ENCODE measurements around the gene GBP2. TPM values are rescaled to one million over a fixed set of nuclear protein-coding genes. Genes with fewer than 3 reads are reported as not detected.
A peak's percentile ranks its signal among the peaks of the same experiment; 100 is the strongest.

Gene GBP2
- total RNA-seq, 1 donor from 2014 or later: 59.4 TPM

DNA sequence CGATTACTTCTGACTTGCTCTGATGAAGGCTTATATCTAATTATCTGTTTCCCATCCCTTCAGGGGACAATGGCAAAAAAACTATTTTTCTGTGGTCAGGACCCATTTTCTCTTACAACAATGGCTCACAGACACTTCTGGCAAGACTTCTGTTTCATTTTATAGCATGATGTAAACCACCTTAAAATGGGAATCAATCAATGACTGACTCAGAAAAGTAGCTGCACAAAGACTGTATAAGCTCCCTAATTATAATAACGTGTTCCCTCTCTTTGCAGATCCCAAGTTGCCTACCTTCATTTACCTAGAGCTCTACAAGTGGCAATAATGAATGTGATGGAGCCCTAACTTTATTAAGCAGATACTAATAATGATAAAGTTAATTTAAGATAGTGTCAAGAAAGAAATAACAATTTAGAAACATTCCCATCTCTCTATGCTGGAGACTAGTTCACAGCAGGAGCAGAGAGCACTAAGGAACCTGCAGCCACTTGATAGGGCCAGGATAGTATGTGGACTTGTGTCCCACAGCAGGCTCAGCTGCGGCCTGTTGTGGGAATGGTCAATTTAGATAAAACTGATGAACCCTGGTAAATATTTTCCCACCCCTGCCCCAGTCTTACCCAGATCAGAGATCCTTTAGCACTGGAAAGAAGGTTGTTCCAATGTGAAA lies 538 bp downstream of the GBP2 start:
- Histone ChIP-seq H3K27ac (peak overlapping the region; percentile 92), H3K27me3 (no peaks in the 10 kb centered on the region), H3K36me3 (peaks cover 0 to 11% of the 10 kb centered on the region in 2 donors), H3K4me1 (peaks cover 58% of the 10 kb centered on the region), H3K4me3 (peak overlapping the region; percentile 61 to 64), H3K9me3 (no peaks in the 10 kb centered on the region)
- no peak for DNase-seq (ENCODE audit: extremely low spot score in 2 of 2)
- intact Hi-C loops (cut with DNase I): no loop called here
- TF ChIP-seq POLR2A (IDR thresholded peaks at IDR 0.05) (no peak), POLR2AphosphoS5 (IDR thresholded peaks at IDR 0.05; ENCODE audit: insufficient read depth in 1 of 2, low read depth in 1 of 2) (no peak)
- TF ChIP-seq, protein P1, sequence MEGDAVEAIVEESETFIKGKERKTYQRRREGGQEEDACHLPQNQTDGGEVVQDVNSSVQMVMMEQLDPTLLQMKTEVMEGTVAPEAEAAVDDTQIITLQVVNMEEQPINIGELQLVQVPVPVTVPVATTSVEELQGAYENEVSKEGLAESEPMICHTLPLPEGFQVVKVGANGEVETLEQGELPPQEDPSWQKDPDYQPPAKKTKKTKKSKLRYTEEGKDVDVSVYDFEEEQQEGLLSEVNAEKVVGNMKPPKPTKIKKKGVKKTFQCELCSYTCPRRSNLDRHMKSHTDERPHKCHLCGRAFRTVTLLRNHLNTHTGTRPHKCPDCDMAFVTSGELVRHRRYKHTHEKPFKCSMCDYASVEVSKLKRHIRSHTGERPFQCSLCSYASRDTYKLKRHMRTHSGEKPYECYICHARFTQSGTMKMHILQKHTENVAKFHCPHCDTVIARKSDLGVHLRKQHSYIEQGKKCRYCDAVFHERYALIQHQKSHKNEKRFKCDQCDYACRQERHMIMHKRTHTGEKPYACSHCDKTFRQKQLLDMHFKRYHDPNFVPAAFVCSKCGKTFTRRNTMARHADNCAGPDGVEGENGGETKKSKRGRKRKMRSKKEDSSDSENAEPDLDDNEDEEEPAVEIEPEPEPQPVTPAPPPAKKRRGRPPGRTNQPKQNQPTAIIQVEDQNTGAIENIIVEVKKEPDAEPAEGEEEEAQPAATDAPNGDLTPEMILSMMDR (IDR thresholded peaks at IDR 0.05): no peak

DNA sequence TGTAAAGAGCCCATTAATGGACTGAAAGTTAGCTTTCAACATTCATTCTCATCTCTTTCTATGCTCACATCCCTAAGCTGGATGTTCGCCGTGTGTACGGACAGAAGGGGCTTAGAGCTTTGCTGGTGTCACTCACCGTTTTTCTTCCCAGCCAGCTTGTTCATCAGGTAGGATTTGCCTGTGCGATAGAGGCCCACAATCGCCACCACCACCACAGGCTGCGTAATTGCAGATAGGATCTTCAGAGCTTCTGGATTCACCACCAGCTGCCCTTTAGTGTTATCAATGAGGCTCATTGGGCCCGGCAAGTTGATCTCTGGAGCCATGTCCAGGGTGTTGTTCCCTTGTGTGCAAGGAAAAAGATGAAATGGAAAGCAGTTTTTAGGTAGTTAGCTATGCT lies 4.3 kb downstream of the GBP2 start:
- intact Hi-C loops (cut with DNase I): no loop called here
- H3K4me3 ChIP-seq: no peak overlapping the region
- peaks cover 4 to 48% of the 10 kb centered on the region in 2 donors for H3K36me3 ChIP-seq
- H3K27ac ChIP-seq: no peak overlapping the region
- no peaks in the 10 kb centered on the region for H3K9me3 ChIP-seq
- no peak for DNase-seq (ENCODE audit: extremely low spot score in 2 of 2)
- H3K27me3 ChIP-seq: no peaks in the 10 kb centered on the region
- peaks cover 35% of the 10 kb centered on the region for H3K4me1 ChIP-seq
- TF ChIP-seq, protein P1 (IDR thresholded peaks at IDR 0.05): no peak
- TF ChIP-seq POLR2AphosphoS5 (IDR thresholded peaks at IDR 0.05; ENCODE audit: insufficient read depth in 1 of 2, low read depth in 1 of 2): no peak
- no peak for TF ChIP-seq POLR2A (IDR thresholded peaks at IDR 0.05)

DNA sequence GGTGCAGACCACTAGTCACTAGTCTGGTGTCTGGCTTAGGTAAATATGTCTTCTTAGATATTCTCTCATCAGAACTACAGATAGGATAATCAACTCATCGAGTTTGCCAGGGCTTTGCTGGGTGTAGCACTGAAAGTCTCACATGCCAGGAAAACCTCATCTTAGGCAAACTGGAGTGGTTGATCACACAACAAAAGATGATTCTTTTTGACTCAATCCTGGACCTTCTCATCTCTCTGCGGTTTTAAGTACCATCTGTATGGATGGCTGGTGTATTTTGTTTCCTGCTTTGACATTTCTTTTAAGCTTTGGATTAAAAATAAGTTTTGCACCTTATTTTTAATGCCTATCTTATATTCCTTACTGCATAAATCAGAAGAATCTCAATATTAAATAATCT lies 11.3 kb downstream of the GBP2 start:
- TF ChIP-seq POLR2AphosphoS5 (IDR thresholded peaks at IDR 0.05; ENCODE audit: insufficient read depth in 1 of 2, low read depth in 1 of 2) (no peak), POLR2A (IDR thresholded peaks at IDR 0.05) (no peak)
- TF ChIP-seq, protein P1 (IDR thresholded peaks at IDR 0.05): no peak
- peaks cover 0 to 93% of the 10 kb centered on the region in 2 donors for H3K36me3 ChIP-seq
- H3K27ac ChIP-seq: no peak overlapping the region
- H3K27me3 ChIP-seq: no peaks in the 10 kb centered on the region
- intact Hi-C loops (cut with DNase I): no loop called here
- H3K9me3 ChIP-seq: no peaks in the 10 kb centered on the region
- no peak for DNase-seq (ENCODE audit: extremely low spot score in 2 of 2)
- no peaks in the 10 kb centered on the region for H3K4me1 ChIP-seq
- H3K4me3 ChIP-seq: no peak overlapping the region

DNA sequence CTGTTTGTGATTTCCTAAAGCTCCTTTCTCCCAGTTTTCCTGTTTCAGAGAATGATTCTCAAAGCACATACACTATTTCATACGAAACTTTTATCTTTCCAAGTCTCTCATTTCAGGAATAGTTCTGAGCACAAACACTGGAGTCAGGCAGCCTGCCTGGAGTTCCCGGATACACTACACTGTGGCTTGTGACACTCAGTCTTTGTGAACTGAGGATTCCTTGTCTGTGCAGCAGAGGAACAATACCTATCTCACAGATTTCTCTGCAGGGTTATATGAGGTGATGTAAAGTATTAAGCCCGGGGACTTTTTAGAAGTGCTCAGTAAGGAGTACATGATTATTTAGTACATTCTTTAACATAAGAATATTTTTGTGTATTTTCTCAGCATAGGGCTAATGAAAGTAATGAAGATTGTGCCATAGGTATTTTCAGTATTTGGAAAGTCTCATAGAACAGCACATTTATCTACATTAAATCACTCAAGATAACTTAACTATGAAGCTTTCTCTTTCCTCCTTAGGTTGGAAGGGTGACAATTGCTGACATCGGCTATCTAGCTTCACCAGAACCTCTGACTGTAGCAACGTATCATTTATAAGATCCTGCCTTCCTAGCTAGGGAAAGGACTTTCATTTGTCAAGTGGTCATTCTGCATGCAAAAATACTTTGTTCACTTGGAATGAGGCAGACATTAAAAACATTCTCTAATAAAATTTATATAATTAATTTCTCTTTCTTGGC lies 12.9 kb downstream of the GBP2 start:
- Histone ChIP-seq H3K27me3 (no peaks in the 10 kb centered on the region), H3K36me3 (peaks cover 0 to 93% of the 10 kb centered on the region in 2 donors), H3K4me3 (no peak overlapping the region), H3K27ac (no peak overlapping the region), H3K4me1 (no peaks in the 10 kb centered on the region), H3K9me3 (no peaks in the 10 kb centered on the region)
- intact Hi-C loops (cut with DNase I): no loop called here
- no peak for TF ChIP-seq POLR2A (IDR thresholded peaks at IDR 0.05)
- TF ChIP-seq, protein P1 (IDR thresholded peaks at IDR 0.05): no peak
- DNase-seq (ENCODE audit: extremely low spot score in 2 of 2): no peak

DNA sequence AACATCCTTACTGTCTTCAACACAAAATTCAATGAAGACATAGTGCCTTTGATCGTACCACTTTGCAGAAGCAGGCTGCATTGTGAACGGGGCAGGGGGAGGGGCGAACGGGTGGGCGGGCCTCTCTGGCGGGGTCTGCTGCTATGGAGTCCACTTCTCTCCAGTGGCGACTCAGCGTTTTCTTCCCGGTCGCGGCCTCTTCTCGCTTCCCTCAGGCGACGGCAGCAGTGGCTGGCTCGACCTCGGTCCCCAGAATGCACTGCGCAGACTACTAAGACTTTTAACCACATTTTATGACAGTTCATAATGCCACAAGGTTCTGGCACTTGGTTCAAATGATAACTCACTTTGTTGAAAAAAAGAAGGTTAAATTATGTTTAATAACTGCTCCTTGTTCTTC lies 21.2 kb downstream of the GBP2 start:
- TF ChIP-seq, protein P1 (IDR thresholded peaks at IDR 0.05): no peak
- TF ChIP-seq POLR2AphosphoS5 (IDR thresholded peaks at IDR 0.05; ENCODE audit: insufficient read depth in 1 of 2, low read depth in 1 of 2): no peak
- TF ChIP-seq POLR2A (IDR thresholded peaks at IDR 0.05): no peak
- intact Hi-C loops (cut with DNase I): no loop called here
- DNase-seq (ENCODE audit: extremely low spot score in 2 of 2): no peak
- Histone ChIP-seq H3K36me3 (peaks cover 0 to 52% of the 10 kb centered on the region in 2 donors), H3K27ac (no peak overlapping the region), H3K4me1 (no peaks in the 10 kb centered on the region), H3K9me3 (no peaks in the 10 kb centered on the region), H3K27me3 (no peaks in the 10 kb centered on the region), H3K4me3 (no peak overlapping the region)

Measured in vagina (tissue), 2 donors.